ENCODE data around the gene CRYGS. TPM values are rescaled to one million over a fixed set of nuclear protein-coding genes. Genes with fewer than 3 reads are reported as not detected.

CRYGS gene
- total RNA-seq, 1 experiment from 2014 or later = 4.3 TPM

- H4K20me1 ChIP-seq (ENCODE audit: insufficient read depth) = no peaks in the 10 kb centered on the region
- ChIA-PET POLR2A (no interaction called here), CTCF (no interaction called here), RAD21 (ENCODE audit: low non-redundant PET in 1 of 2, low total read pairs in 2 of 2, uncharacterized antibody in 2 of 2, unreplicated experiment in 2 of 2) (no interaction called here)
- H3K9me3 ChIP-seq (ENCODE audit: control insufficient read depth in 1 of 2, insufficient read depth in 1 of 2, low read depth in 1 of 2, low read length in 2 of 2) = no peaks in the 10 kb centered on the region
- no peak overlapping the region for H3K9ac ChIP-seq (ENCODE audit: low read length)
- H3K27me3 ChIP-seq (ENCODE audit: insufficient read depth, low read length) = peaks cover 40% of the 10 kb centered on the region
- H3K4me1 ChIP-seq (ENCODE audit: control insufficient read depth in 1 of 2, insufficient read depth in 2 of 2, low read length in 2 of 2) = no peaks in the 10 kb centered on the region
- H3K79me2 ChIP-seq (ENCODE audit: insufficient read depth, low read length) = no peaks in the 10 kb centered on the region
- no peak for ATAC-seq
- no peak overlapping the region for H3K27ac ChIP-seq (ENCODE audit: low read depth, low read length)
- no peak overlapping the region for H3K4me2 ChIP-seq (ENCODE audit: low read length)
- DNase-seq (ENCODE audit: low read depth, low spot score) = no peak
- BruUV-seq (replicated peaks) = no TSS peak
- no peaks in the 10 kb centered on the region for H3K9me2 ChIP-seq (ENCODE audit: insufficient read depth)
- H3K4me3 ChIP-seq (replicated peaks in 1 of 2; ENCODE audit: low read depth in 1 of 2, low read length in 2 of 2) = no peak overlapping the region
- no peaks in the 10 kb centered on the region for H3K36me3 ChIP-seq (ENCODE audit: control insufficient read depth in 1 of 2, insufficient read depth in 2 of 2, low read length in 2 of 2)
- no peak for TF ChIP-seq MAX (IDR thresholded peaks at IDR 0.05)
- TF ChIP-seq POLR2AphosphoS5 (IDR thresholded peaks at IDR 0.05; ENCODE audit: low read depth, low read length) = no peak
- TF ChIP-seq JUND (IDR thresholded peaks at IDR 0.05) = no peak
- no peak for TF ChIP-seq POLR2A (IDR thresholded peaks at IDR 0.05; ENCODE audit: borderline replicate concordance, extremely low read depth, insufficient read depth, insufficient read length)
- no peak for TF ChIP-seq YY1 (IDR thresholded peaks at IDR 0.05; ENCODE audit: extremely low read depth, insufficient replicate concordance, low read depth, low read length)
- TF ChIP-seq SRF (IDR thresholded peaks at IDR 0.05; ENCODE audit: low read depth) = no peak
- TF ChIP-seq REST (IDR thresholded peaks at IDR 0.05; ENCODE audit: low read depth) = no peak
- no peak for TF ChIP-seq ZBTB33 (IDR thresholded peaks at IDR 0.05; ENCODE audit: extremely low read depth, insufficient replicate concordance, low read length)
- TF ChIP-seq CBX3 (IDR thresholded peaks at IDR 0.05; ENCODE audit: low read depth) = no peak
- no peak for TF ChIP-seq CTCF (IDR thresholded peaks at IDR 0.05 in 2 of 3, conservative IDR thresholded peaks at IDR 0.05 in 1 of 3; ENCODE audit: borderline replicate concordance in 1 of 3, insufficient read depth in 1 of 3, low read depth in 2 of 3, low read length in 2 of 3)
- TF ChIP-seq CEBPB (IDR thresholded peaks at IDR 0.05; ENCODE audit: low read depth) = no peak
- TF ChIP-seq ZFX (IDR thresholded peaks at IDR 0.05) = no peak
- TF ChIP-seq FOSL1 (IDR thresholded peaks at IDR 0.05; ENCODE audit: low read depth) = no peak
- no peak for TF ChIP-seq EZH2phosphoT487 (IDR thresholded peaks at IDR 0.05; ENCODE audit: borderline replicate concordance)
- no peak overlapping the region for H2AFZ ChIP-seq (ENCODE audit: low read depth, low read length, poor library complexity, severe bottlenecking)
- intact Hi-C loops (cut with micrococcal nuclease) = no loop called here
Observed at GRCh38 chr3:186502966-186503712, 41.0 kb downstream of the CRYGS start.

Measured in HCT116 (cell line).